Pancreas (tissue), 10 donors: ENCODE results near the gene FOXL2NB. TPM values are rescaled to one million over a fixed set of nuclear protein-coding genes. Genes with fewer than 3 reads are reported as not detected.

Source experiments
- ATAC-seq, 4 donors: fragments of 200-7000 bp; cut with Tn5 transposase; one replicate each; pipeline versions ENCODE4 v1.8.0 to v1.9.1; 2020; ENCODE audit warnings: mild to moderate bottlenecking in 4 of 4, moderate library complexity in 4 of 4
- DNase-seq, 6 donors: peaks; one replicate each; pipeline ENCODE4 v3.0.0-alpha.2; 2020
- FAIRE-seq: peaks from 2 replicates; lab custom pipeline; 2012; peaks lifted over from hg19 to GRCh38; lab: Jason Lieb, UNC
- H3K27ac ChIP-seq, 4 donors: fragments of 200-600 bp; sonication (generic); 1 replicate in 3 of 4; 2 replicates in 1 of 4; pipeline versions ENCODE4 v1.5.0 to v1.8.0; 2020
- H3K27me3 ChIP-seq, 4 donors: fragments of 200-600 bp; one replicate each; pipeline ENCODE4 v1.8.0; 2021
- H3K36me3 ChIP-seq, 3 donors: fragments of 200-600 bp; sonication (generic) in 1 of 3; one replicate each; pipeline versions ENCODE4 v1.5.0 to v1.8.0; 2020 to 2021
- H3K4me1 ChIP-seq, 3 donors: fragments of 200-600 bp; one replicate each; pipeline ENCODE4 v1.8.0; 2021
- H3K4me3 ChIP-seq, 4 donors: fragments of 200-600 bp; sonication (generic) in 2 of 4; one replicate each; pipeline versions ENCODE4 v1.5.0 to v1.8.0; 2020 to 2021
- H3K9me3 ChIP-seq, 4 donors: fragments of 200-600 bp; one replicate each; pipeline ENCODE4 v1.8.0; 2021
- CTCF ChIP-seq, 4 donors: fragments of 200-600 bp; sonication (generic) in 3 of 4; IDR thresholded peaks; one replicate each; pipeline versions ENCODE4 v1.5.0 to v1.8.0; 2021; ENCODE audit warnings: antibody characterized with exemption in 4 of 4
- WGBS, 2 donors: extraction: QIAGEN DNeasy Blood & Tissue Kit; methylation state at CpG; one replicate each; pipeline ENCODE4 v1.1.7; 2013; 5-methylcytosine and 5-hydroxymethylcytosine counted together
- intact Hi-C, 3 donors: fragments of 100-400 bp; cut with DNase I; formaldehyde crosslinking; loops; one replicate each; pipeline versions ENCODE4 v1.11.1 to v1.14.2; 2022
- polyA plus RNA-seq, 2 donors: library from polyadenylated mRNA; stranded (reverse); fragments of 200-250 nt; gene quantifications; one replicate each; pipeline ENCODE4 v1.2.3, GENCODE V29; 2013
- total RNA-seq, 6 donors: library from RNA; stranded (reverse); fragmentation: NEBNext Ultra II Directional in 4 of 6; extraction: Animal tissue kit (Norgen Biotek cat#: 25700) in 4 of 6; gene quantifications; one replicate each; pipeline versions ENCODE4 v1.2.1 to v1.2.4, GENCODE V29; 2021 to 2023
- donor health status: healthy with polysubstance abuse.
- donor health status: DM: no; HTN: no; CAD: no; lungs with moderate emphysema.
- donor health status: DM: no; HTN: no; CAD: no.
- donor health status: control.
- donor health status: control.
- donor health status: Bipolar disorder and iron deficiency.
- donor health status: DM: yes; HTN: yes; CAD: no.
- donor health status: DM: no; HTN: no; CAD: no.
- donor health status: DM: no; HTN: no; CAD: no.
- donor health status: DM: yes; HTN: yes; CAD: no.

FOXL2NB gene
- total and polyA plus RNA-seq, 8 donors, result 0.09 to 0.22 TPM; not detected in 6

GRCh38 chr3:138938056-138938876 lies 8.8 kb upstream of the FOXL2NB start:
- 4 to 7% methylated on average over 48 of the region's 48 CpGs for WGBS, 2 donors

GRCh38 chr3:138938877-138939560 lies 8.0 kb upstream of the FOXL2NB start:
- H3K27ac ChIP-seq, result no peak overlapping the region
- intact Hi-C loops, result loop anchor here in 1 of 3 donors (10.0 kb wide), 1 partner anchor 386 kb away; no protein-coding TSS in a partner anchor
- FAIRE-seq (no peak), DNase-seq (no peak), ATAC-seq (no peak)
- H3K4me3 ChIP-seq, result no peak overlapping the region
- no peak for TF ChIP-seq CTCF (IDR thresholded peaks at IDR 0.05)
- H3K27me3 ChIP-seq, result peaks cover 9 to 52% (median 23%) of the 10 kb centered on the region in 4 donors
- 9 to 13% methylated on average over 32 of the region's 32 CpGs for WGBS, 2 donors
- no peaks in the 10 kb centered on the region for H3K9me3 ChIP-seq
- no peaks in the 10 kb centered on the region for H3K36me3 ChIP-seq
- H3K4me1 ChIP-seq, result peaks cover 0 to 20% (median 6%) of the 10 kb centered on the region in 3 donors

More at GRCh38 chr3:138938056-138938876, 8.8 kb upstream of the FOXL2NB start:
- no peaks in the 10 kb centered on the region for H3K9me3 ChIP-seq
- H3K4me3 ChIP-seq, result no peak overlapping the region
- peaks cover 0 to 20% (median 6%) of the 10 kb centered on the region in 3 donors for H3K4me1 ChIP-seq
- FAIRE-seq, result no peak
- peak in 1 of 6 donors; percentile 61 for DNase-seq
- H3K27ac ChIP-seq, result no peak overlapping the region
- peaks cover 9 to 50% (median 23%) of the 10 kb centered on the region in 4 donors for H3K27me3 ChIP-seq
- H3K36me3 ChIP-seq, result no peaks in the 10 kb centered on the region
- ATAC-seq, result peak in 3 of 4 donors; percentile 4 to 17 (median 10)
- intact Hi-C loops, result loop anchor here in 1 of 3 donors (10.0 kb wide), 1 partner anchor 387 kb away; no protein-coding TSS in a partner anchor
- no peak for TF ChIP-seq CTCF (IDR thresholded peaks at IDR 0.05)

GRCh38 chr3:138939561-138940241 lies 7.3 kb upstream of the FOXL2NB start:
- peaks cover 1 to 20% (median 8%) of the 10 kb centered on the region in 3 donors for H3K4me1 ChIP-seq
- H3K4me3 ChIP-seq, result no peak overlapping the region
- no peaks in the 10 kb centered on the region for H3K9me3 ChIP-seq
- no peak for DNase-seq
- WGBS, 2 donors, result 18 to 23% methylated on average over 52 of the region's 52 CpGs
- no peak for TF ChIP-seq CTCF (IDR thresholded peaks at IDR 0.05)
- peaks cover 9 to 59% (median 23%) of the 10 kb centered on the region in 4 donors for H3K27me3 ChIP-seq
- no peak overlapping the region for H3K27ac ChIP-seq
- no peak for ATAC-seq
- FAIRE-seq, result no peak
- intact Hi-C loops, result loop anchor here in 2 of 3 donors (10.0 kb wide), 1 partner anchor 385 kb away; no protein-coding TSS in a partner anchor
- no peaks in the 10 kb centered on the region for H3K36me3 ChIP-seq

- no peak overlapping the region for H3K27ac ChIP-seq
Observed at GRCh38 chr3:138940446-138940845, 6.6 kb upstream of the FOXL2NB start.

More at GRCh38 chr3:138940446-138940845, 6.6 kb upstream of the FOXL2NB start:
- no peaks in the 10 kb centered on the region for H3K9me3 ChIP-seq
- FAIRE-seq, result no peak
- no peak for TF ChIP-seq CTCF (IDR thresholded peaks at IDR 0.05)
- H3K36me3 ChIP-seq, result no peaks in the 10 kb centered on the region
- WGBS, 2 donors, result 74 to 83% methylated on average over 6 of the region's 6 CpGs
- no peak overlapping the region for H3K4me3 ChIP-seq
- ATAC-seq, result no peak
- DNase-seq, result no peak
- intact Hi-C loops, result loop anchor here in 1 of 3 donors (10.0 kb wide), 1 partner anchor 384 kb away; no protein-coding TSS in a partner anchor
- H3K4me1 ChIP-seq, result peaks cover 4 to 23% (median 13%) of the 10 kb centered on the region in 3 donors
- H3K27me3 ChIP-seq, result peaks cover 9 to 66% (median 26%) of the 10 kb centered on the region in 4 donors
